ENCODE measurements around the gene CXorf65.

GRCh38 chrX:71111141-71111843, 4.8 kb upstream of the CXorf65 start, which contains the start of gene IL2RG:
- TF ChIP-seq CTCF (IDR thresholded peaks at IDR 0.05; ENCODE audit: low read length) (no peak), EZH2 (optimal IDR thresholded peaks at IDR 0.05; ENCODE audit: low read depth, low read length) (no peak)

All from MM.1S (cell line).